SK-N-SH (cell line): ENCODE measurements around the gene CFAP99. TPM values are rescaled to one million over a fixed set of nuclear protein-coding genes. Genes with fewer than 3 reads are reported as not detected.
A peak's percentile ranks its signal among the peaks of the same experiment; 100 is the strongest.

Source experiments
- CTCF ChIA-PET: fragments of 300-600, 350-600 bp; formaldehyde crosslinking; extraction: SDS; loops from one replicate; lab custom pipeline; 2021; lab: Yijun Ruan, JAX
- POLR2A ChIA-PET: fragments of 350-600 bp; sonication (Branson Sonifier 250); formaldehyde crosslinking; extraction: SDS; loops from one replicate; lab custom pipeline; 2020; ENCODE audit warnings: antibody characterized with exemption, inconsistent platforms; lab: Yijun Ruan, JAX
- DNase-seq: peaks from one replicate; pipeline ENCODE4 v3.0.0; 2012
- H2AFZ ChIP-seq: fragments of 200-600 bp; sonication (generic); 2 replicates; pipeline ENCODE4 v1.8.1; 2016; ENCODE audit warnings: antibody characterized with exemption, mild to moderate bottlenecking, low read depth
- H3F3A ChIP-seq: fragments of 200-600 bp; sonication (generic); replicated peaks from 2 replicates; pipeline ENCODE3; 2016; ENCODE audit warnings: antibody characterized with exemption, mild to moderate bottlenecking; ENCODE audit not compliant: insufficient read depth
- H3K27ac ChIP-seq, 2 experiments: fragments of 200-500 bp in 1 of 2; fragments of 200-600 bp in 1 of 2; sonication (Bioruptor generic) in 1 of 2; sonication (generic), shearing (Covaris generic) in 1 of 2; 2 replicates each; pipeline versions ENCODE4 v1.5.1 to v1.6.1; 2014 to 2016; ENCODE audit warnings: low read depth in 2 of 2, inconsistent platforms in 1 of 2, low read length in 1 of 2, mild to moderate bottlenecking in 1 of 2, mixed read lengths in 1 of 2
- H3K27me3 ChIP-seq: fragments of 200-600 bp; sonication (generic), shearing (Covaris generic); 2 replicates; pipeline ENCODE4 v1.6.1; 2016; ENCODE audit warnings: mixed run types; ENCODE audit not compliant: insufficient read depth
- H3K36me3 ChIP-seq, 2 experiments: fragments of 200-500 bp in 1 of 2; fragments of 200-600 bp in 1 of 2; sonication (Bioruptor generic) in 1 of 2; sonication (generic) in 1 of 2; replicated peaks in 1 of 2; 2 replicates each; pipeline versions ENCODE3 to v1.5.1; 2014 to 2016; ENCODE audit warnings: low read length in 1 of 2, mild to moderate bottlenecking in 1 of 2; ENCODE audit not compliant: insufficient read depth in 2 of 2, control insufficient read depth in 1 of 2
- H3K4me1 ChIP-seq, 2 experiments: fragments of 200-500 bp in 1 of 2; fragments of 200-600 bp in 1 of 2; sonication (Bioruptor generic) in 1 of 2; sonication (generic), shearing (Covaris generic) in 1 of 2; 2 replicates each; pipeline versions ENCODE4 v1.5.1 to v1.6.1; 2014 to 2016; ENCODE audit warnings: low read depth in 1 of 2, low read length in 1 of 2, mixed run types in 1 of 2; ENCODE audit not compliant: insufficient read depth in 2 of 2, control insufficient read depth in 1 of 2
- H3K4me2 ChIP-seq: fragments of 200-600 bp; sonication (generic), shearing (Covaris generic); 2 replicates; pipeline ENCODE4 v1.6.1; 2017; ENCODE audit warnings: mixed run types
- H3K4me3 ChIP-seq, 2 experiments: fragments of 200-500 bp in 1 of 2; fragments of 200-600 bp in 1 of 2; sonication (Bioruptor generic) in 1 of 2; sonication (generic), shearing (Covaris generic) in 1 of 2; 2 replicates each; pipeline versions ENCODE4 v1.5.1 to v1.8.1; 2014 to 2016; ENCODE audit warnings: low read depth in 2 of 2, inconsistent platforms in 1 of 2, low read length in 1 of 2, mild to moderate bottlenecking in 1 of 2, mixed read lengths in 1 of 2, moderate library complexity in 1 of 2
- H3K79me2 ChIP-seq: fragments of 200-600 bp; sonication (generic); 2 replicates; pipeline ENCODE4 v1.8.1; 2017; ENCODE audit warnings: mild to moderate bottlenecking; ENCODE audit not compliant: insufficient read depth
- H3K9ac ChIP-seq: fragments of 200-600 bp; sonication (generic); 2 replicates; pipeline ENCODE4 v1.6.1; 2017; ENCODE audit warnings: mixed run types
- H3K9me2 ChIP-seq: fragments of 200-600 bp; sonication (generic); 2 replicates; pipeline ENCODE4 v1.6.1; 2017; ENCODE audit warnings: mixed run types
- H3K9me3 ChIP-seq: fragments of 200-600 bp; sonication (generic); 2 replicates; pipeline ENCODE4 v1.6.1; 2017; ENCODE audit warnings: mixed run types, mild to moderate bottlenecking, moderate library complexity
- H4K20me1 ChIP-seq: fragments of 200-600 bp; sonication (generic); 2 replicates; pipeline ENCODE4 v1.6.1; 2017; ENCODE audit warnings: mild to moderate bottlenecking, mixed run types; ENCODE audit not compliant: insufficient read depth
- CHD2 ChIP-seq: fragments of 150-350 bp; IDR thresholded peaks from 2 replicates; pipeline ENCODE4 v1.6.1; 2018; ENCODE audit warnings: low read length; ENCODE audit not compliant: partially characterized antibody
- EZH2phosphoT487 ChIP-seq: fragments of 200-600 bp; sonication (generic); IDR thresholded peaks from 2 replicates; pipeline ENCODE4 v1.6.1; 2017; ENCODE audit warnings: low read depth, mixed run types, mild to moderate bottlenecking, antibody characterized with exemption, moderate library complexity, borderline replicate concordance
- FOSL2 ChIP-seq: IDR thresholded peaks from 2 replicates; pipeline ENCODE4 v1.4.0; 2012; ENCODE audit warnings: low read depth, mild to moderate bottlenecking, moderate library complexity, borderline replicate concordance
- FOXJ3 ChIP-seq: sonication (generic); formaldehyde crosslinking; IDR thresholded peaks from 2 replicates; pipeline ENCODE4 v1.5.1; 2020; ENCODE audit warnings: mild to moderate bottlenecking, missing genetic modification reagents
- SMC3 ChIP-seq: IDR thresholded peaks from 2 replicates; pipeline ENCODE4 v1.6.1; 2012; ENCODE audit warnings: low read depth, low read length, improper control_type of control experiment
- TAF1 ChIP-seq: IDR thresholded peaks from 2 replicates; pipeline ENCODE4 v1.6.1; 2012; ENCODE audit warnings: low read depth, mild to moderate bottlenecking, low read length, moderate library complexity, borderline replicate concordance
- TCF12 ChIP-seq: IDR thresholded peaks from 2 replicates; pipeline ENCODE4 v1.4.0; 2012
- WGBS: methylation state at CpG from one replicate; pipeline ENCODE4 v1.1.6; 2017; ENCODE audit warnings: low lambda C conversion rate; 5-methylcytosine and 5-hydroxymethylcytosine counted together
- polyA plus RNA-seq, 3 experiments: library from polyadenylated mRNA; depleted of rRNA; stranded (reverse); fragments of >200 nt; gene quantifications; 2 replicates each; pipeline ENCODE4 v1.2.3, GENCODE V29; 2012
- TF ChIP-seq, protein P1 (sequence below): fragments of 150-350 bp; IDR thresholded peaks from 2 replicates; pipeline ENCODE4 v1.6.1; 2016; ENCODE audit warnings: mild to moderate bottlenecking, low read depth, low read length
- TF ChIP-seq, protein P2 (sequence below): fragments of 150-350 bp; IDR thresholded peaks from 2 replicates; pipeline ENCODE4 v1.6.1; 2017; ENCODE audit warnings: antibody characterized with exemption, low read length, low read depth, borderline replicate concordance
- TF ChIP-seq, protein P3 (sequence below): IDR thresholded peaks from 2 replicates; pipeline ENCODE4; 2012

The CFAP99 gene
- polyA plus RNA-seq, 1 of the 3 experiments (the other 2 are of a cell fraction), result 0.13 TPM

DNA sequence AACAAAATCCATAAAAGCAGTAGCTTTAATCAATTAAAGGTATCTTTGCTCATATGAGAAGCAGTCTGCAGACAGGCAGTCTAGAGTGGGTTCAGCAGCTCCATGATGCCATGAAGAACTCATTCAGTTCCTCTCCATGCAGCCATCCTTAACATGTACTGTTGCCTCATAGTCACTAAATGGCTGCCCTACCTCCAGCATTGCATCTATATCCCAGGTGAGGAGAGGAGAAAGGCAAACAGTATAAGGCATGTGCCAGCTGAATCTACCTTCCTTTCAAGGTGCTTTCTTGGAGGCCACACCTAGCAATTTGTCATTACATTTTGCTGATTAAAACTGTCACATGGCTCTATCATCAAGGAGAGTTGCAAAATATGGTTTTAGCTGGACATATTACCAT is 13.2 kb downstream of the CFAP99 start:
- Histone ChIP-seq H3K36me3 (no peaks in the 10 kb centered on the region), H3K9me3 (no peaks in the 10 kb centered on the region), H4K20me1 (no peaks in the 10 kb centered on the region), H3K27ac (no peak overlapping the region), H3K9me2 (no peaks in the 10 kb centered on the region), H3K4me3 (no peak overlapping the region), H3K27me3 (no peaks in the 10 kb centered on the region), H3K9ac (no peak overlapping the region), H3F3A (no peaks in the 10 kb centered on the region), H3K4me1 (peaks cover 6 to 11% of the 10 kb centered on the region in 2 experiments; a peak in 1 of 4 replicates), H3K4me2 (no peak overlapping the region), H2AFZ (no peak overlapping the region), H3K79me2 (no peaks in the 10 kb centered on the region)
- DNase-seq, result no peak
- ChIA-PET CTCF (interaction anchor here (0.9 to 1.7 kb wide), 4 partner anchors 10 to 216 kb away, joined by 3 to 4 read pairs (median 4); no protein-coding TSS in a partner anchor), POLR2A (no interaction called here)
- TF ChIP-seq FOXJ3 (CRISPR knock-in tag), result no peak
- no peak for TF ChIP-seq SMC3
- TF ChIP-seq, protein P1, sequence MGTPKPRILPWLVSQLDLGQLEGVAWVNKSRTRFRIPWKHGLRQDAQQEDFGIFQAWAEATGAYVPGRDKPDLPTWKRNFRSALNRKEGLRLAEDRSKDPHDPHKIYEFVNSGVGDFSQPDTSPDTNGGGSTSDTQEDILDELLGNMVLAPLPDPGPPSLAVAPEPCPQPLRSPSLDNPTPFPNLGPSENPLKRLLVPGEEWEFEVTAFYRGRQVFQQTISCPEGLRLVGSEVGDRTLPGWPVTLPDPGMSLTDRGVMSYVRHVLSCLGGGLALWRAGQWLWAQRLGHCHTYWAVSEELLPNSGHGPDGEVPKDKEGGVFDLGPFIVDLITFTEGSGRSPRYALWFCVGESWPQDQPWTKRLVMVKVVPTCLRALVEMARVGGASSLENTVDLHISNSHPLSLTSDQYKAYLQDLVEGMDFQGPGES, result no peak
- no peak for TF ChIP-seq CHD2
- TF ChIP-seq, protein P2, sequence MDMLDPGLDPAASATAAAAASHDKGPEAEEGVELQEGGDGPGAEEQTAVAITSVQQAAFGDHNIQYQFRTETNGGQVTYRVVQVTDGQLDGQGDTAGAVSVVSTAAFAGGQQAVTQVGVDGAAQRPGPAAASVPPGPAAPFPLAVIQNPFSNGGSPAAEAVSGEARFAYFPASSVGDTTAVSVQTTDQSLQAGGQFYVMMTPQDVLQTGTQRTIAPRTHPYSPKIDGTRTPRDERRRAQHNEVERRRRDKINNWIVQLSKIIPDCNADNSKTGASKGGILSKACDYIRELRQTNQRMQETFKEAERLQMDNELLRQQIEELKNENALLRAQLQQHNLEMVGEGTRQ, result no peak
- TF ChIP-seq TAF1, result no peak

DNA sequence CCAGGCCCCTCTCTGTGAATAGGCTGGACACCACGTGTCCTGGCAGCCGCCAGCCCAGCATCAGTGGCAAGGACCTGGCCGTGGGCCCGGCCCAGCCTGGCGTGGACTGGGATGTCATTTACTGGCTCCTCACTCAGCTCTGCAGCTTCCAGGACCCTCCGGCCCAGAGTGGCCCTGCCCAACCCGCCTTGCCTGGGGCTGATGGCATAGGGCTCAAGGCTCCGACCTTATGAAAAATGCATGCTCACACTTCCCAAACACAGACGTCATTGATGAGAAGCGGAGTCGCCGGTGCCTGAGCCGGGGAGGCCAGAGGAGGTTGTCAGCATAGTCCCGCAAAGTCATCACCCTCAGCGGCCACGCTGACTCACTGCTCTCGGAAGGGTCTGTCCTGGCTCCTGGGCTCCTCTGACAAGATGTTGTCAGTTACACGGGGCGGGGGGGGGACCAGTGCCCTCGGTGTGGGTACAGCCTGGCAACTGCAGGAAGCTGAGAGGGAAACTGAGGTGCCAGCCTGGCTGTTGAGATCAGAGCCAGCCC is 14.3 kb downstream of the CFAP99 start:
- POLR2A ChIA-PET, result no interaction called here
- peaks cover 6 to 11% of the 10 kb centered on the region in 2 experiments; a peak in 1 of 4 replicates for H3K4me1 ChIP-seq
- H3K9me2 ChIP-seq, result no peaks in the 10 kb centered on the region
- no peaks in the 10 kb centered on the region for H3K9me3 ChIP-seq
- no peaks in the 10 kb centered on the region for H3K27me3 ChIP-seq
- H3F3A ChIP-seq, result no peaks in the 10 kb centered on the region
- no peak overlapping the region for H3K9ac ChIP-seq
- no peaks in the 10 kb centered on the region for H4K20me1 ChIP-seq
- TF ChIP-seq, protein P3, sequence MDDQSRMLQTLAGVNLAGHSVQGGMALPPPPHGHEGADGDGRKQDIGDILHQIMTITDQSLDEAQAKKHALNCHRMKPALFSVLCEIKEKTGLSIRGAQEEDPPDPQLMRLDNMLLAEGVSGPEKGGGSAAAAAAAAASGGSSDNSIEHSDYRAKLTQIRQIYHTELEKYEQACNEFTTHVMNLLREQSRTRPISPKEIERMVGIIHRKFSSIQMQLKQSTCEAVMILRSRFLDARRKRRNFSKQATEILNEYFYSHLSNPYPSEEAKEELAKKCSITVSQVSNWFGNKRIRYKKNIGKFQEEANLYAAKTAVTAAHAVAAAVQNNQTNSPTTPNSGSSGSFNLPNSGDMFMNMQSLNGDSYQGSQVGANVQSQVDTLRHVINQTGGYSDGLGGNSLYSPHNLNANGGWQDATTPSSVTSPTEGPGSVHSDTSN, result peak; percentile 54
- TF ChIP-seq TCF12, result peak; percentile 67
- peak; percentile 44; the same call in 1 of the 2 replicates for TF ChIP-seq FOSL2
- TF ChIP-seq EZH2phosphoT487, result no peak
- peak overlapping the region; percentile 33; the same call in 1 of the 2 replicates for H3K4me2 ChIP-seq
- CTCF ChIA-PET, result interaction anchor here (1.0 to 1.1 kb wide), 2 partner anchors 12 to 17 kb away, joined by 3 to 4 read pairs; no protein-coding TSS in a partner anchor
- WGBS, result 16% methylated on average over 12 of the region's 20 CpGs
- no peak overlapping the region for H3K27ac ChIP-seq
- no peak for DNase-seq
- H3K79me2 ChIP-seq, result no peaks in the 10 kb centered on the region
- peak overlapping the region; percentile 48; the same call in 1 of the 2 replicates for H2AFZ ChIP-seq
- H3K36me3 ChIP-seq, result no peaks in the 10 kb centered on the region
- H3K4me3 ChIP-seq, result no peak overlapping the region
